Activated CD8-positive, alpha-beta memory T cell treated with anti-CD3 and anti-CD28 coated beads for 24 hours (primary cell): Measurements from ENCODE around the gene PDE8B.
"Not testable (repeated sequence)": the region's sequence is repeated elsewhere in the genome, so short reads cannot be mapped to it uniquely, and the experiment has no call there.

Experiments used
- DNase-seq: peaks from one replicate; pipeline ENCODE4 v3.0.0-alpha.2; 2020

The PDE8B gene

DNA sequence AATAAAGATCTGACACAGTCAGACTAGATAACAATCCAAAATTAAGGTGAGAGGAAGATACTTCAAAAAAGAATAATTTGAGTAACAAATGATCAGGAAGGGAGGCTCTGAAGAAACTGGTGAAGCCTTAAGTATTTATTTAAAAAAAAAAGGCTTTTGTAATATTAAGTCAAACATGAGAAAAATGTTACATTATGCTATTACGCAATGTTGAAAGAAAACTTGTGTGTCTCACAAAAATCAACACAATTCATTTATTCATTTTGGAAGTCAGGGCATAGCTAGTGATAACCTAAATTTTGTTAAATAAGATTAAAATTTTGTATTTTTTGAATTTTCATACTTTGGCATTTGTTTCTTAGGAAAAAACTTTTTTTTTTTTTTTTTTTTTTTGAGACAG lies 253.4 kb downstream of the PDE8B start:
- DNase-seq, result no peak

DNA sequence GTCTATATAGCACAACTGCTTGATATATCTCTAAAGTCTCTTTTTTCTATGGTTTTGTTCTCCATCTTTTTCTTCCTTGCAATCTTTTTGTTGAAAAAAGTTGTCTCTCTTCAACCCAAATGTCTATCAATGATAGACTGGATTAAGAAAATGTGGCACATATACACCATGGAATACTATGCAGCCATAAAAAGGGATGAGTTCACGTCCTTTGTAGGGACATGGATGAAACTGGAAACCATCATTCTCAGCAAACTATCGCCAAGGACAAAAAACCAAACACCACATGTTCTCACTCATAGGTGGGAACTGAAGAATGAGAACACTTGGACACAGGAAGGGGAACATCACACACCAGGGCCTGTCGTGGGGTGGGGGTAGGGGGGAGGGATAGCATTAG lies 258.4 kb downstream of the PDE8B start:
- not testable (repeated sequence) for DNase-seq

DNA sequence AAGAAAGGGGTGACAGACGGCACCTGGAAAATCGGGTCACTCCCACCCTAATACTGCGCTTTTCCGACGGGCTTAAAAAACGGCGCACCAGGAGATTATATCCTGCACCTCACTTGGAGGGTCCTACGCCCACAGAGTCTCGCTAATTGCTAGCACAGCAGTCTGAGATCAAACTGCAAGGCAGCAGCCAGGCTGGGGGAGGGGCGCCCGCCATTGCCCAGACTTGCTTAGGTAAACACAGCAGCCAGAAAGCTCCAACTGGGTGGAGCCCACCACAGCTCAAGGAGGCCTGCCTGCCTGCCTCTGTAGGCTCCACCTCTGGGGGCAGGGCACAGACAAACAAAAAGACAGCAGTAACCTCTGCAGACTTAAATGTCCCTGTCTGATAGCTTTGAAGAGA lies 264.6 kb downstream of the PDE8B start:
- DNase-seq, result not testable (repeated sequence)
